IPS-18c (cell line): Measurements from ENCODE around the gene RAPSN.
A peak's percentile ranks its signal among the peaks of the same experiment; 100 is the strongest.

Source experiments
- H3K4me3 ChIP-seq: 2 replicates; pipeline ENCODE4 v1.7.0; 2013; ENCODE audit warnings: low read depth, mild to moderate bottlenecking, low read length, moderate library complexity; ENCODE audit not compliant: insufficient read depth
- H3K9me3 ChIP-seq: one replicate; pipeline ENCODE4 v1.6.1; 2013; ENCODE audit warnings: mild to moderate bottlenecking, low read length, moderate library complexity; ENCODE audit not compliant: control insufficient read depth, insufficient read depth

Gene RAPSN

GRCh38 chr11:47443028-47443700, 5.8 kb downstream of the RAPSN start:
- Histone ChIP-seq H3K9me3 (no peaks in the 10 kb centered on the region), H3K4me3 (no peak overlapping the region)

GRCh38 chr11:47442514-47442913, 6.4 kb downstream of the RAPSN start:
- Histone ChIP-seq H3K9me3 (no peaks in the 10 kb centered on the region), H3K4me3 (no peak overlapping the region)

DNA sequence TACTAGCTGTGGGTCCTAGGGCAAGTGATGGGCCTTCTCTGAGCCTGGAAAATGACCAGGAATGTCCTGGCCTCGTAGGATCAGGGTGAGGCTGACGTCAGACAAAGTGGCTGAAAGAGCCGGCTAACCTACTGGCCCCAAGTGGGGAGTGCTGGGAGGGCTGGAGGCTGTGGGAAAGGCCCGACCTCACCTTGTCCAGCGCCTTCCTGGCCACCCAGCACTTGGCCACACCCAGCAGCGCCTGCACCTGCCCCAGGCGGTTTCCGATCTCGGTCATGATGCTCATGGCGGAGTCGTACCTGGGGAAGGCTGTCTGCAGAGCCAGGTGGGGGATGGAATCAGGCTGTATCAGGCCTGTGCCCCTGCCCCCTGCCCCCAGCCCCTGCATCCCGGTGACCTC, 7.5 kb downstream of the RAPSN start:
- Histone ChIP-seq H3K9me3 (no peaks in the 10 kb centered on the region), H3K4me3 (no peak overlapping the region)

DNA sequence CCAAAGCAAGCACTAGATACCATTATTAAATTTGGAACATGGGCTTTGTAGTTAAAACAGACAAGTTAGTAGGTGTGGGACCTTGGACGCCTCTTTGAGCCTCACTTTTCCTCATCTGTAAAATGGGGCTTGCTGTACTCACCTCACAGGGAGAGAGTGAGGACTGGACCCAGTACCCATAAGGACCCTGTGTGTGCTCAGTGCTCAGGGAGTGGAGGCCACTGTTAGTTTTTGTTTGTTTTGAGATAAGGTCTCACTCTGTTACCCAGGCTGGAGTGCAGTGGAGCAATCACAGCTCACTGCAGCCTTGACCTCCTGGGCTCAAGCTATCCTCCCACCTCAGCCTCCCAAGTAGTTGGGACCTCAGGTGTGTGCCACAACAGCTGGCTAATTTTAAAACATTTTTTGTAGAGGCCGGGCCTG, 8.9 kb downstream of the RAPSN start:
- Histone ChIP-seq H3K4me3 (no peak overlapping the region), H3K9me3 (no peaks in the 10 kb centered on the region)

- no peaks in the 10 kb centered on the region for H3K9me3 ChIP-seq
- H3K4me3 ChIP-seq = no peak overlapping the region
These were observed 10.2 kb downstream of the RAPSN start for GRCh38 chr11:47438721-47439120.

DNA sequence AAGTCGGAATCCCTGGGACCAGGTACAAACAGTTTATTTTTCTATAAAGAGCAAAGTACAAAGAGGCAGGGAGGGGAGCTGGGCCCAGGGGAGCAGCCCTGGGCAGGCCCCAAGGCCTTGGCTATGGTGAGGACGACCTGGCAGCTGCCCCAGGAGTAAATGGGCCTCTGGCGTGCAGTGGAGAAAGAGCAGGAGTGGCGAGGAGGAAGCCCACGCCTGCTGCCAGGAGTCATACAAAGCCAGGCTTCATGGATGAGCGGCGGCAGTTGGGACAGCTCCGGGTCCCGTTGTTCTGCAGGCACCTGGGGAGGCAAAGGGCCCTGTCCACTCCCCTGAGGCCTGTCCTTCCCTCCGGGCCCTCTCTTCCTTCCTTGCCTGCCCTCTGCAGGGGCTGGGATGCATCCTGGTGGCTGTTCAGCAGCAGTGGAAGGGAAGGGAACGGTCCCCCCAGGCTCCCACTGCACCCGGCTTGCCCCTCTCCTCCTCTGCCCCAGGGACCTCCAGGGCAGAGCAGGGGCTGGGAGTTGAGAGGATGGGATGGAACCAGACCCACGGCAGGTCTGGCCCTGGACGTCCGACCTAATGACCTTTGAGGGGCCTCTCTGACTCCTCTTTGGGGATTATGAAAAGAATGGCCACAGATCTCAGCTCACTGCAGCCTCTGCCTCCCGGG, 11.1 kb downstream of the RAPSN start:
- H3K9me3 ChIP-seq = no peaks in the 10 kb centered on the region
- H3K4me3 ChIP-seq = no peak overlapping the region

DNA sequence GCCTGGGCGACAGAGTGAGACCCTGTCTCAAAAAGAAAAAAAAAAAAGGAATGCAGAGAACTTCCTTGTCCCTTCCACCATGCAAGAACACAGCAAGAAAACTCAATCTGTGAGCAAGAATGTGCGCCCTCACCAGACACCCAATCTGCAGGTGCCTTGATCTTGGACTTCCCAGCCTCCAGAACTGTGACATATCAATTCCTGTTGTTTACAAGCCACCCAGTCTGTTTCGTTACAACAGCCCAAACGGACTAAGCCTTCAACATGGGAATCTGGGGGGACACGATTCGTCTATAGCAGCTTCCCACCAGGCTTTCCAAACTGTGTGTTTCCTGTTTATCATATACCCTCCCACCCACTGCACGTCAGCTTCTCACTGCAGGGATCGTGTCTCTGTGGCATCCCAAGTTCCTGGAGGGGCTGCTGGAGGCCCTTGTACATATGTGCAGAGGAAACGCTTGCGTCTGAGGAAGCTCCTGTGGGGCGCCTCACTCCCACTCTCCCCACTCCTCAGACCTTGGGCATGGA, 11.7 kb downstream of the RAPSN start:
- Histone ChIP-seq H3K4me3 (no peak overlapping the region), H3K9me3 (no peaks in the 10 kb centered on the region)

DNA sequence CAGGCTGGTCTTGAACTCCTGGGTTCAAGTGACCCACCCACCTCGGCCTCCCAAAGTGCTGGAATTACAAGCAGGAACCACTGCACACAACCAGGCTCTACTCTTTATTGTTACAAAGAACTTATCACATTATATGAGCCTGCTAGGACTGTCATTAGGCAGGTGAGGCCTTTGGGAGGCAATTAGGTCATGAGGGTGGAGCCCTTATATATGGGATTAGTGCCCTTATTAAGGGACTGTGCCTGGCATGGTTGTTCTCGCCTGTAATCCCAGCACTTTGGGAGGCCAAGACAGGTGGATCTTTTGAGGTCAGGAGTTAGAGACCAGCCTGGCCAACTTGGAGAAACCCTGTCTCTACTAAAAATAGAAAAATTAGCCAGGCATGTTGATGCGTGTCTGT, 12.2 kb downstream of the RAPSN start:
- no peak overlapping the region for H3K4me3 ChIP-seq
- no peaks in the 10 kb centered on the region for H3K9me3 ChIP-seq

DNA sequence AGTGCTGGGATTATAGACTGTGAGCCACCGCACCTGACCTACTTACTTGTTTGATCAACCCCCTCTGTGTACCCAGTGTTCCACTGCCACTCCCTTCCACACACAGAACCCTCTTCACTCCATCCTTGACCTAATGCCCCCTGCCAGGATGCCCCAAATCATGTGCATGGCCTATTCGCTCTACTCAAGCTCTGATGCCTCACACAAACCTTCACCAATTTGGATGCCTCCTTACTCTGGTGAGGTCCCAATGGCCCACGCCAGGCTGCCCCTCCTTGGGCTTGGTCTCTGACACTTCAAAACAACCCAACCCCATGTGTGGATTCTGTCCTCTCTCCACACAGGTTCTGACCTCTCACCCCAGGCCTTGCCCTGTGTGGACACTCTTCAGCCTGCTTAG, 13.2 kb downstream of the RAPSN start:
- Histone ChIP-seq H3K4me3 (no peak overlapping the region), H3K9me3 (no peaks in the 10 kb centered on the region)

DNA sequence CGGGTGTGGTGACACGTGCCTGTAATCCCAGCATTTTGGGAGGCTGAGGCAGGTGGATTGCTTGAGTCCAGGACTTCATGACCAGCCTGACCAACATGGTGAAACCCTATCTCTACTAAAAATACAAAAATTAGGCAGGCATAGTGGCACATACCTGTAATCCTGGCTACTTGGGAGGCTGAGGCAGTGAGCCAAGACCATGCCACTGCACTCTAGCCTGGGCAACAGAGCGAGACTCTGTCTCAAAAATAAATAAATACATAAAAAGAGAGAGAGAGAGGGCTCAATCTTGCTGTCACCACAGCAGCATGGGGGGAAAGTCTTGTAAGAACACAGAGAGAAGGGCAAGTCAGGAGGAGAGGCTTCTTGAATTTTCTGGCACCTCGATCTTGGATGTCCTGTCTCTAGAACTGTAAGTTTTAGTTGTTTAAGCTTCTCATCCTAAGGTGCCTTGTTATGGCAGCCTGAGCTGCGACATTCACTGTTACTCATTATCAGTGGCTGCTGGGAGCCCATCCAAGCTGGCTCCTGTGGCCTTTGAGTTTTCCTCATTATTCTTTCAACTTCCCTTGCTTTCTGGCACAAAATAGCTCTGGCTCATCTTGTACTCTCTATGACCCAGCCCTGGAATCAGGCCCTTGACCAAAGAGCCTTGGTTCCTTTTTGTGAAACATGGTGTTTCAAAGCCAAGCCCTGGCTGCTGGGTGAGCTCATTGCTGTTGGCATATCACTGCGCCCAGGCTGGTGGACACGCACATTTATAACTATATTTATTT, 14.7 kb downstream of the RAPSN start:
- no peaks in the 10 kb centered on the region for H3K9me3 ChIP-seq
- no peak overlapping the region for H3K4me3 ChIP-seq

- no peak overlapping the region for H3K4me3 ChIP-seq
- no peaks in the 10 kb centered on the region for H3K9me3 ChIP-seq
These were observed 15.8 kb downstream of the RAPSN start for GRCh38 chr11:47433157-47433556.

GRCh38 chr11:47431356-47432083, 17.4 kb downstream of the RAPSN start:
- H3K4me3 ChIP-seq = no peak overlapping the region
- H3K9me3 ChIP-seq = no peaks in the 10 kb centered on the region

GRCh38 chr11:47430524-47430923, 18.4 kb downstream of the RAPSN start:
- Histone ChIP-seq H3K4me3 (no peak overlapping the region), H3K9me3 (no peaks in the 10 kb centered on the region)

DNA sequence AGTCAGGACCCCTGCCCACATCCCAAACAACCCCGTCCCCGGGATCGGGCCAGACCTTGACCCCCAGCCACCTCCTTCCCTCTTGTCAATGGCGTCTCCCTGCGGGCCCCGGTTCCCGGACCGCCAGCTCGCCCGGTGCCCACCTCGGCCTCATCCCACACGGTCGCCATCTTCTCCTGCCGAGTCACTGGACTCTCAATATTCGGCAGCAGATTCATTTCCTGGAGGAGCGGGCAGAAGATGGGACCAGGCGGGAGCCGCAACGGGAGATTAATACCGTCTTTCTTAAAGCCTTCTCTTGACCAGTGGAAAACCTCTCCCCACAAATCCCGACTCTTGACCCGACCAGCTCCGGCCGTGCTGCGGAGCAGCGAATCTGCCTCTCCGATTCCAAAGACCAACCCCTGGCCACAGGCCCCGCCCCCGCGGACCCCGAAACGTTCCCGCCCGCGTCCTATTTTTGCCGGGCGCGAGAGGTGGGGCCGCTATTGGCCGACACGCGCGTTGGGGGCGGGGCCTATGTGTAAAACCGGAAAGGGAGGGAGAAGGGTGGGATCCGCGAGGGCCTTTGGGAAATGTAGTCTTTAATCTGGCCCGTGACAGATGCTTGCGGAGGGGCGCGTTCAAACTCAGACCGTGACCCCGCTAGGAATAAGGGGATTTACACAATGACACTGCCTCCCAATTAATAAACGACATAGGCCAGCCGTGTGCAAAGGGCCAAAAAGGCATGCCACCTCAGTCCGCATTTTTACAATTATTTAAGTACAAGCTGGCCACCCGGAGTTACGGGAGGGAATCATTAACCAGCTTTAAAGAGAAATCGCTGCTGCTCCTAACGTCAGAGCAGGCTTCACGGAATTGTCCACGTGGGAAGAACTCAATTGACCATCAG, 22.6 kb downstream of the RAPSN start, which contains the start of gene PSMC3:
PSMC3 (minus strand) TSS at position 378 of the 895 bp plus-strand sequence; CDS start at position 218, 160 bp downstream.
- Histone ChIP-seq H3K4me3 (peak within 1 kb of the TSS; percentile 80), H3K9me3 (no peaks in the 10 kb centered on the region)

GRCh38 chr11:47425611-47426010, 23.3 kb downstream of the RAPSN start:
- peak overlapping the region; percentile 80 for H3K4me3 ChIP-seq
- no peaks in the 10 kb centered on the region for H3K9me3 ChIP-seq

DNA sequence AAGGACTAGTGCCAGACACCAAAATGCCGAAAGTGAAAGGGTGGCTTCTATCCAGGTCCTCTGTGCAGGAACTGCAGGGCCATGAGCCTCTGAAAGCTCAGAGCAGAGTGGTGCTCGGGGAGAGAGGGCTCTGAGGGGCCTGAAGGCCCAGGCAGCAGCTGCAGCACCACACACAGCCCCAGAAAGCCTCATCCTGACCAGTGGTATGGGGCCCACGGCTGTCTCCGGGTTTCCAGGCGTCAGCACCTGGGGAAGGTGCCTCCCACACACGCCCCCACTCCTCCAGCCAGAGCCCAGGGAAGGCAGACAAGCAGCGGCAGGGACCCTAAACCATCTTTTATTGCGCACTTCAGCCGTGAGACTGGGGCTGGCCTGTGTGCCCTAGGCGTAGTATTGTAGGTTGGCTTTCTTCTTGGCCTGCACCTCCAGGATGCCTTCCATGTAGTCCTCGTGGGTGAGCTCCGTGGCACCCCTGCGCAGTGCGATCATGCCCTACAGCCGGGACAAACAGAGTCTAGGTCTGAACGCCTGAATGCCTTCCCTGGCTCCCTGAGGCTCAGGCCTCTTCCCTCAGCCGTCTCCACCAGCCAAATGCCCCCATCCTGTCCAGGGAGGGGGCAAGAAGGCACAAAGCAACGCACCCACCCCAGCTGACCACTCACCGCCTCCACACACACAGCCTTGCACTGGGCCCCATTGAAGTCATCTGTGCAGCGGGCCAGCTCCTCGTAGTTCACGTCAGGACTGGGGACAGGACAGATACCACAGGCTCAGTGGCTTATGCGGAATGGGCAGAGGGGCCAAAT, 30.3 kb downstream of the RAPSN start:
- H3K4me3 ChIP-seq = no peak overlapping the region

More for the DNA sequence above, 30.3 kb downstream of the RAPSN start:
- no peaks in the 10 kb centered on the region for H3K9me3 ChIP-seq
